Measurements from ENCODE around the gene ENO2. TPM values are rescaled to one million over a fixed set of nuclear protein-coding genes. Genes with fewer than 3 reads are reported as not detected.

Gene ENO2
- total RNA-seq, 4 donors from 2014 or later = 4.6 to 11.7 (median 8.8) TPM

- no peak overlapping the region for H3K4me3 ChIP-seq
- no peak for TF ChIP-seq CTCF (IDR thresholded peaks at IDR 0.05)
- peak in 1 of 2 donors; percentile 3 for TF ChIP-seq POLR2A (IDR thresholded peaks at IDR 0.05)
- H3K4me1 ChIP-seq = peaks cover 6 to 64% (median 29%) of the 10 kb centered on the region in 4 donors
- no peaks in the 10 kb centered on the region for H3K27me3 ChIP-seq
- peak overlapping the region; percentile 61 to 100 (median 82) for H3K27ac ChIP-seq
- DNase-seq = peak in 1 of 3 donors; percentile 34
- H3K36me3 ChIP-seq = peaks cover 0 to 40% (median 0%) of the 10 kb centered on the region in 3 donors
- H3K9me3 ChIP-seq = no peaks in the 10 kb centered on the region
Measured at GRCh38 chr12:6965714-6966113, 51.3 kb downstream of the ENO2 start.

GRCh38 chr12:6966351-6966750 lies 52.0 kb downstream of the ENO2 start:
- peak overlapping the region in 3 of 4 donors; percentile 61 to 100 (median 97) for H3K27ac ChIP-seq
- DNase-seq = peak in 1 of 3 donors; percentile 33
- TF ChIP-seq POLR2A (IDR thresholded peaks at IDR 0.05) = no peak
- no peak for TF ChIP-seq CTCF (IDR thresholded peaks at IDR 0.05)
- H3K9me3 ChIP-seq = no peaks in the 10 kb centered on the region
- H3K4me1 ChIP-seq = peaks cover 1 to 58% (median 25%) of the 10 kb centered on the region in 4 donors
- peaks cover 0 to 40% (median 0%) of the 10 kb centered on the region in 3 donors for H3K36me3 ChIP-seq
- no peaks in the 10 kb centered on the region for H3K27me3 ChIP-seq
- H3K4me3 ChIP-seq = no peak overlapping the region

GRCh38 chr12:6967651-6968100 lies 53.3 kb downstream of the ENO2 start:
- Histone ChIP-seq H3K27me3 (no peaks in the 10 kb centered on the region), H3K9me3 (no peaks in the 10 kb centered on the region), H3K27ac (peak overlapping the region in 3 of 4 donors; percentile 30 to 100 (median 93)), H3K36me3 (peaks cover 0 to 40% (median 0%) of the 10 kb centered on the region in 3 donors), H3K4me1 (peaks cover 5 to 54% (median 18%) of the 10 kb centered on the region in 4 donors), H3K4me3 (no peak overlapping the region)
- DNase-seq = peak in 2 of 3 donors; percentile 49 to 58
- peak in 1 of 2 donors; percentile 27 for TF ChIP-seq POLR2A (IDR thresholded peaks at IDR 0.05)
- TF ChIP-seq CTCF (IDR thresholded peaks at IDR 0.05) = no peak

GRCh38 chr12:6968426-6968825 lies 54.0 kb downstream of the ENO2 start:
- peak overlapping the region in 3 of 4 donors; percentile 30 to 100 (median 93) for H3K27ac ChIP-seq
- DNase-seq = no peak
- TF ChIP-seq POLR2A (IDR thresholded peaks at IDR 0.05) (no peak), CTCF (IDR thresholded peaks at IDR 0.05) (no peak)
- no peaks in the 10 kb centered on the region for H3K9me3 ChIP-seq
- H3K27me3 ChIP-seq = no peaks in the 10 kb centered on the region
- peaks cover 0 to 40% (median 0%) of the 10 kb centered on the region in 3 donors for H3K36me3 ChIP-seq
- peak overlapping the region in 1 of 4 donors; percentile 82 for H3K4me3 ChIP-seq
- peaks cover 5 to 54% (median 18%) of the 10 kb centered on the region in 4 donors for H3K4me1 ChIP-seq

GRCh38 chr12:6970096-6970527 lies 55.7 kb downstream of the ENO2 start:
- no peaks in the 10 kb centered on the region for H3K27me3 ChIP-seq
- peaks cover 5 to 47% (median 13%) of the 10 kb centered on the region in 4 donors for H3K4me1 ChIP-seq
- TF ChIP-seq CTCF (IDR thresholded peaks at IDR 0.05) (no peak), POLR2A (IDR thresholded peaks at IDR 0.05) (no peak)
- H3K27ac ChIP-seq = peak overlapping the region; percentile 88 to 100 (median 92)
- H3K36me3 ChIP-seq = peaks cover 0 to 49% (median 0%) of the 10 kb centered on the region in 3 donors
- no peaks in the 10 kb centered on the region for H3K9me3 ChIP-seq
- no peak for DNase-seq
- peak overlapping the region; percentile 73 to 86 (median 82) for H3K4me3 ChIP-seq

Small RNA genes within 50 kb of the gene (small RNA-seq; reads per million reads assigned to genes)
- 32.4 to 455 reads per million in 2 donors for gene MIR141
- gene MIR200C = 120 to 554 reads per million in 2 donors
- gene RNU7-1 = 0 reads per million in 2 donors
- 0.23 to 0.70 reads per million in 2 donors for gene SCARNA12

Other genes starting within 250 kb of the ENO2 start
- gene ZNF384, start 225.2 kb upstream of the ENO2 start, total RNA-seq = 10 to 100 TPM; 35.6 to 96.6 (median 80.2) TPM
- gene PIANP, start 213.8 kb upstream of the ENO2 start, total RNA-seq = not detected
- 10 to 100 TPM; 38.4 to 72.6 (median 51.8) TPM for gene COPS7A, start 190.5 kb upstream of the ENO2 start, total RNA-seq
- 100 to 1,000 TPM in 3 of 4 donors, 10 to 100 TPM in 1; 94.9 to 212 (median 182) TPM for gene MLF2, start 161.4 kb upstream of the ENO2 start, total RNA-seq
- gene PTMS, start 148.2 kb upstream of the ENO2 start, total RNA-seq = 10 to 100 TPM; 44.2 to 87.5 (median 53.0) TPM
- 1 to 10 TPM in 3 of 4 donors, not detected in 1; 1.3 to 3.0 (median 1.6) TPM for gene LAG3, start 142.1 kb upstream of the ENO2 start, total RNA-seq
- 1 to 10 TPM; 2.1 to 9.1 (median 4.0) TPM for gene CD4, start 125.1 kb upstream of the ENO2 start, total RNA-seq
- gene GPR162, start 92.8 kb upstream of the ENO2 start, total RNA-seq = 10 to 100 TPM in 1 of 4 donors, 1 to 10 TPM in 2, not detected in 1; 2.5 to 11.6 (median 4.1) TPM
- 10 to 100 TPM in 2 of 4 donors, 1 to 10 TPM in 2; 3.7 to 40.4 (median 8.7) TPM for gene P3H3, start 86.2 kb upstream of the ENO2 start, total RNA-seq
- gene GNB3, start 73.7 kb upstream of the ENO2 start, total RNA-seq = 1 to 10 TPM in 1 of 4 donors, under 1 TPM in 2, not detected in 1; 0.85 to 6.6 (median 0.94) TPM
- gene CDCA3, start 63.3 kb upstream of the ENO2 start, total RNA-seq = 10 to 100 TPM; 44.2 to 51.2 (median 46.3) TPM
- 10 to 100 TPM; 41.0 to 94.1 (median 47.1) TPM for gene USP5, start 62.4 kb upstream of the ENO2 start, total RNA-seq
- 1,000 to 10,000 TPM in 1 of 4 donors, 100 to 1,000 TPM in 3; 591 to 1,061 (median 658) TPM for gene TPI1, start 47.0 kb upstream of the ENO2 start, total RNA-seq
- gene SPSB2, start 41.3 kb upstream of the ENO2 start, total RNA-seq = 10 to 100 TPM in 2 of 4 donors, 1 to 10 TPM in 2; 4.1 to 12.3 (median 9.9) TPM
- gene LRRC23, start 9.8 kb upstream of the ENO2 start, total RNA-seq = 10 to 100 TPM in 1 of 4 donors, 1 to 10 TPM in 2, not detected in 1; 1.7 to 35.5 (median 3.0) TPM
- 100 to 1,000 TPM in 3 of 4 donors, 10 to 100 TPM in 1; 77.6 to 337 (median 125) TPM for gene ATN1, start 13.4 kb downstream of the ENO2 start, total RNA-seq
- not detected for gene RNU7-1, start 29.2 kb downstream of the ENO2 start, total RNA-seq
- 100 to 1,000 TPM; 146 to 339 (median 156) TPM for gene C12orf57, start 29.4 kb downstream of the ENO2 start, total RNA-seq
- 100 to 1,000 TPM in 1 of 4 donors, 10 to 100 TPM in 3; 41.6 to 183 (median 44.4) TPM for gene PTPN6, start 36.8 kb downstream of the ENO2 start, total RNA-seq
- gene PHB2, start 56.1 kb downstream of the ENO2 start, total RNA-seq = 100 to 1,000 TPM; 162 to 219 (median 174) TPM
- gene EMG1, start 56.3 kb downstream of the ENO2 start, total RNA-seq = 10 to 100 TPM in 3 of 4 donors, 1 to 10 TPM in 1; 9.1 to 24.8 (median 18.3) TPM
- gene LPCAT3, start 103.9 kb downstream of the ENO2 start, total RNA-seq = 100 to 1,000 TPM in 3 of 4 donors, 10 to 100 TPM in 1; 18.2 to 230 (median 179) TPM
- gene C1S, start 146.1 kb downstream of the ENO2 start, total RNA-seq = 100 to 1,000 TPM in 2 of 4 donors, 10 to 100 TPM in 2; 55.9 to 187 (median 108) TPM
- 100 to 1,000 TPM in 3 of 4 donors, 10 to 100 TPM in 1; 27.5 to 151 (median 125) TPM for gene C1R, start 177.9 kb downstream of the ENO2 start, total RNA-seq
- 10 to 100 TPM; 44.6 to 87.7 (median 51.5) TPM for gene C1RL, start 194.6 kb downstream of the ENO2 start, total RNA-seq
- gene RBP5, start 214.3 kb downstream of the ENO2 start, total RNA-seq = 10 to 100 TPM in 1 of 4 donors, 1 to 10 TPM in 2, not detected in 1; 3.7 to 64.4 (median 4.3) TPM
- gene CLSTN3, start 215.8 kb downstream of the ENO2 start, total RNA-seq = 100 to 1,000 TPM in 1 of 4 donors, 10 to 100 TPM in 3; 35.0 to 120 (median 57.3) TPM